Liver (tissue), 9 donors: ENCODE results near the gene SNX1. TPM values are rescaled to one million over a fixed set of nuclear protein-coding genes. Genes with fewer than 3 reads are reported as not detected.

Experiments
- DNase-seq: peaks from one replicate; pipeline ENCODE4 v3.0.0-alpha.2; 2017; ENCODE audit warnings: low spot score
- H3K27ac ChIP-seq, 2 donors: one replicate each; pipeline ENCODE4 v1.7.0; 2013; ENCODE audit warnings: inconsistent platforms in 2 of 2, low read length in 2 of 2, control low read depth in 1 of 2, low read depth in 1 of 2, mild to moderate bottlenecking in 1 of 2
- H3K27me3 ChIP-seq, 4 donors: one replicate each; pipeline versions ENCODE4 v1.6.1 to v1.7.0; 2013; ENCODE audit warnings: low read length in 3 of 4, inconsistent platforms in 1 of 4, mild to moderate bottlenecking in 1 of 4, moderate library complexity in 1 of 4; ENCODE audit not compliant: control insufficient read depth in 4 of 4, insufficient read depth in 4 of 4
- H3K36me3 ChIP-seq, 4 donors: one replicate each; pipeline versions ENCODE4 v1.6.1 to v1.7.0; 2013; ENCODE audit warnings: low read length in 3 of 4, mild to moderate bottlenecking in 3 of 4, low read depth in 1 of 4, moderate library complexity in 1 of 4; ENCODE audit not compliant: control insufficient read depth in 4 of 4, insufficient read depth in 3 of 4
- H3K4me1 ChIP-seq, 4 donors: one replicate each; pipeline versions ENCODE4 v1.6.1 to v1.7.0; 2013; ENCODE audit warnings: low read length in 3 of 4, mild to moderate bottlenecking in 3 of 4, moderate library complexity in 1 of 4; ENCODE audit not compliant: control insufficient read depth in 4 of 4, insufficient read depth in 4 of 4
- H3K4me3 ChIP-seq, 3 donors: one replicate each; pipeline versions ENCODE4 v1.6.1 to v1.7.0; 2013; ENCODE audit warnings: low read length in 3 of 3, control low read depth in 1 of 3, low read depth in 1 of 3, mild to moderate bottlenecking in 1 of 3
- H3K9ac ChIP-seq, 2 donors: one replicate each; pipeline ENCODE4 v1.7.0; 2013; ENCODE audit warnings: low read length in 2 of 2, mild to moderate bottlenecking in 2 of 2, moderate library complexity in 2 of 2, control low read depth in 1 of 2, low read depth in 1 of 2
- H3K9me3 ChIP-seq, 4 donors: one replicate each; pipeline versions ENCODE4 v1.6.1 to v1.7.0; 2013; ENCODE audit warnings: low read length in 3 of 4; ENCODE audit not compliant: control insufficient read depth in 4 of 4
- ATF3 ChIP-seq: IDR thresholded peaks from 2 replicates; pipeline ENCODE4 v1.6.1; 2016; ENCODE audit warnings: antibody characterized with exemption
- CTCF ChIP-seq: fragments of 150-350 bp; IDR thresholded peaks from 2 replicates; pipeline ENCODE4 v1.5.1; 2017; ENCODE audit warnings: improper control_type of control experiment, low read depth, low read length; ENCODE audit not compliant: missing input control
- EGR1 ChIP-seq, 2 donors: IDR thresholded peaks; 2 replicates each; pipeline ENCODE4 v1.6.1; 2016 to 2018; ENCODE audit warnings: antibody characterized with exemption in 2 of 2, low read depth in 2 of 2
- FOXA1 ChIP-seq: IDR thresholded peaks from 2 replicates; pipeline ENCODE4 v1.6.1; 2016; ENCODE audit warnings: antibody characterized with exemption
- FOXA2 ChIP-seq: IDR thresholded peaks from 2 replicates; pipeline ENCODE4 v1.6.1; 2016; ENCODE audit warnings: antibody characterized with exemption
- GABPA ChIP-seq, 2 donors: IDR thresholded peaks in 1 of 2; conservative IDR thresholded peaks in 1 of 2; 2 replicates each; pipeline ENCODE4 v1.6.1; 2016; ENCODE audit warnings: antibody characterized with exemption in 2 of 2, mild to moderate bottlenecking in 1 of 2, moderate library complexity in 1 of 2
- HNF4A ChIP-seq, 2 donors: conservative IDR thresholded peaks; 2 replicates each; pipeline ENCODE4 v1.6.1; 2016; ENCODE audit warnings: antibody characterized with exemption in 2 of 2, mild to moderate bottlenecking in 2 of 2
- HNF4G ChIP-seq: IDR thresholded peaks from 2 replicates; pipeline ENCODE4 v1.6.1; 2016; ENCODE audit warnings: antibody characterized with exemption
- JUND ChIP-seq, 2 donors: IDR thresholded peaks; 2 replicates each; pipeline ENCODE4 v1.6.1; 2016; ENCODE audit warnings: antibody characterized with exemption in 2 of 2
- MAX ChIP-seq: IDR thresholded peaks from 2 replicates; pipeline ENCODE4 v1.6.1; 2016; ENCODE audit warnings: antibody characterized with exemption
- NR2F2 ChIP-seq: IDR thresholded peaks from 2 replicates; pipeline ENCODE4 v1.6.1; 2016; ENCODE audit warnings: antibody characterized with exemption
- RAD21 ChIP-seq, 2 donors: IDR thresholded peaks; 2 replicates each; pipeline ENCODE4 v1.6.1; 2016; ENCODE audit warnings: antibody characterized with exemption in 2 of 2, mild to moderate bottlenecking in 2 of 2
- RXRA ChIP-seq, 2 donors: IDR thresholded peaks; 2 replicates each; pipeline ENCODE4 v1.6.1; 2017 to 2018; ENCODE audit warnings: antibody characterized with exemption in 2 of 2, mild to moderate bottlenecking in 1 of 2
- SP1 ChIP-seq: IDR thresholded peaks from 2 replicates; pipeline ENCODE4 v1.6.1; 2018; ENCODE audit warnings: antibody characterized with exemption, mild to moderate bottlenecking
- TAF1 ChIP-seq: conservative IDR thresholded peaks from 2 replicates; pipeline ENCODE4 v1.6.1; 2016; ENCODE audit warnings: antibody characterized with exemption, mild to moderate bottlenecking
- YY1 ChIP-seq: IDR thresholded peaks from 2 replicates; pipeline ENCODE4 v1.6.1; 2016; ENCODE audit warnings: antibody characterized with exemption, mild to moderate bottlenecking
- WGBS: extraction: QIAGEN DNeasy Blood & Tissue Kit; methylation state at CpG from one replicate; pipeline ENCODE4 v1.1.7; 2013; 5-methylcytosine and 5-hydroxymethylcytosine counted together
- polyA plus RNA-seq, 2 donors: library from polyadenylated mRNA; stranded (reverse) in 1 of 2; unstranded in 1 of 2; fragments of 200-250 nt in 1 of 2; fragments of >200 nt in 1 of 2; fragmentation: Nextera tagmentation in 1 of 2; extraction: Ambion mirVana in 1 of 2; gene quantifications; one replicate each; pipeline versions ENCODE4 v1.2.1 to v1.2.3, GENCODE V29; 2013 to 2015
- total RNA-seq, 2 donors: library from RNA; depleted of rRNA; stranded (reverse); fragments of >200 nt; gene quantifications; one replicate each; pipeline ENCODE4 v1.2.3, GENCODE V29; 2014
- TF ChIP-seq, protein P1 (sequence below): IDR thresholded peaks from 2 replicates; pipeline ENCODE4 v1.6.1; 2016; ENCODE audit warnings: antibody characterized with exemption, mild to moderate bottlenecking
- TF ChIP-seq, protein P2 (sequence below): IDR thresholded peaks from 2 replicates; pipeline ENCODE4 v1.6.1; 2016; ENCODE audit warnings: antibody characterized with exemption
- donor health status: healthy.
- donor health status: healthy.
- donor health status: healthy.
- donor health status: healthy.
- donor health status: healthy.

SNX1 gene
- total and polyA plus RNA-seq, 4 donors, result 40.0 to 67.4 (median 45.0) TPM

GRCh38 chr15:64117759-64118487 lies 22.1 kb downstream of the SNX1 start:
- no peak for DNase-seq
- Histone ChIP-seq H3K9me3 (no peaks in the 10 kb centered on the region), H3K4me1 (peaks cover 6 to 23% (median 13%) of the 10 kb centered on the region in 4 donors), H3K4me3 (no peak overlapping the region), H3K27ac (no peak overlapping the region), H3K27me3 (no peaks in the 10 kb centered on the region), H3K9ac (no peak overlapping the region), H3K36me3 (peaks cover 9 to 68% (median 58%) of the 10 kb centered on the region in 4 donors)
- TF ChIP-seq FOXA1, result no peak
- TF ChIP-seq FOXA2, result no peak
- TF ChIP-seq TAF1, result no peak
- no peak for TF ChIP-seq EGR1 (IDR thresholded peaks at IDR 0.05; ENCODE audit: low read depth in 2 of 2)
- no peak for TF ChIP-seq YY1
- no peak for TF ChIP-seq HNF4A (conservative IDR thresholded peaks at IDR 0.05)
- no peak for TF ChIP-seq SP1
- TF ChIP-seq RAD21 (IDR thresholded peaks at IDR 0.05), result no peak
- no peak for TF ChIP-seq HNF4G
- TF ChIP-seq, protein P1, sequence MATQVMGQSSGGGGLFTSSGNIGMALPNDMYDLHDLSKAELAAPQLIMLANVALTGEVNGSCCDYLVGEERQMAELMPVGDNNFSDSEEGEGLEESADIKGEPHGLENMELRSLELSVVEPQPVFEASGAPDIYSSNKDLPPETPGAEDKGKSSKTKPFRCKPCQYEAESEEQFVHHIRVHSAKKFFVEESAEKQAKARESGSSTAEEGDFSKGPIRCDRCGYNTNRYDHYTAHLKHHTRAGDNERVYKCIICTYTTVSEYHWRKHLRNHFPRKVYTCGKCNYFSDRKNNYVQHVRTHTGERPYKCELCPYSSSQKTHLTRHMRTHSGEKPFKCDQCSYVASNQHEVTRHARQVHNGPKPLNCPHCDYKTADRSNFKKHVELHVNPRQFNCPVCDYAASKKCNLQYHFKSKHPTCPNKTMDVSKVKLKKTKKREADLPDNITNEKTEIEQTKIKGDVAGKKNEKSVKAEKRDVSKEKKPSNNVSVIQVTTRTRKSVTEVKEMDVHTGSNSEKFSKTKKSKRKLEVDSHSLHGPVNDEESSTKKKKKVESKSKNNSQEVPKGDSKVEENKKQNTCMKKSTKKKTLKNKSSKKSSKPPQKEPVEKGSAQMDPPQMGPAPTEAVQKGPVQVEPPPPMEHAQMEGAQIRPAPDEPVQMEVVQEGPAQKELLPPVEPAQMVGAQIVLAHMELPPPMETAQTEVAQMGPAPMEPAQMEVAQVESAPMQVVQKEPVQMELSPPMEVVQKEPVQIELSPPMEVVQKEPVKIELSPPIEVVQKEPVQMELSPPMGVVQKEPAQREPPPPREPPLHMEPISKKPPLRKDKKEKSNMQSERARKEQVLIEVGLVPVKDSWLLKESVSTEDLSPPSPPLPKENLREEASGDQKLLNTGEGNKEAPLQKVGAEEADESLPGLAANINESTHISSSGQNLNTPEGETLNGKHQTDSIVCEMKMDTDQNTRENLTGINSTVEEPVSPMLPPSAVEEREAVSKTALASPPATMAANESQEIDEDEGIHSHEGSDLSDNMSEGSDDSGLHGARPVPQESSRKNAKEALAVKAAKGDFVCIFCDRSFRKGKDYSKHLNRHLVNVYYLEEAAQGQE, result no peak
- no peak for TF ChIP-seq ATF3
- no peak for TF ChIP-seq RXRA (IDR thresholded peaks at IDR 0.05)
- no peak for TF ChIP-seq MAX
- TF ChIP-seq, protein P2, sequence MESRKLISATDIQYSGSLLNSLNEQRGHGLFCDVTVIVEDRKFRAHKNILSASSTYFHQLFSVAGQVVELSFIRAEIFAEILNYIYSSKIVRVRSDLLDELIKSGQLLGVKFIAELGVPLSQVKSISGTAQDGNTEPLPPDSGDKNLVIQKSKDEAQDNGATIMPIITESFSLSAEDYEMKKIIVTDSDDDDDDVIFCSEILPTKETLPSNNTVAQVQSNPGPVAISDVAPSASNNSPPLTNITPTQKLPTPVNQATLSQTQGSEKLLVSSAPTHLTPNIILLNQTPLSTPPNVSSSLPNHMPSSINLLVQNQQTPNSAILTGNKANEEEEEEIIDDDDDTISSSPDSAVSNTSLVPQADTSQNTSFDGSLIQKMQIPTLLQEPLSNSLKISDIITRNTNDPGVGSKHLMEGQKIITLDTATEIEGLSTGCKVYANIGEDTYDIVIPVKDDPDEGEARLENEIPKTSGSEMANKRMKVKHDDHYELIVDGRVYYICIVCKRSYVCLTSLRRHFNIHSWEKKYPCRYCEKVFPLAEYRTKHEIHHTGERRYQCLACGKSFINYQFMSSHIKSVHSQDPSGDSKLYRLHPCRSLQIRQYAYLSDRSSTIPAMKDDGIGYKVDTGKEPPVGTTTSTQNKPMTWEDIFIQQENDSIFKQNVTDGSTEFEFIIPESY, result no peak
- no peak for TF ChIP-seq CTCF
- TF ChIP-seq GABPA (IDR thresholded peaks at IDR 0.05 in 1 of 2, conservative IDR thresholded peaks at IDR 0.05 in 1 of 2), result no peak
- no peak for TF ChIP-seq JUND (IDR thresholded peaks at IDR 0.05)
- TF ChIP-seq NR2F2, result no peak
- WGBS, result 96% methylated on average over 5 of the region's 5 CpGs
